Measurements from ENCODE around the gene ELL2. TPM values are rescaled to one million over a fixed set of nuclear protein-coding genes. Genes with fewer than 3 reads are reported as not detected.

The ELL2 gene
- total RNA-seq, 2 donors from 2014 or later = 26.9 to 38.2 TPM

GRCh38 chr5:95948631-95949030 is 13.0 kb downstream of the ELL2 start:
- Histone ChIP-seq H3K9me3 (no peaks in the 10 kb centered on the region), H3K27ac (no peak overlapping the region), H3K36me3 (no peaks in the 10 kb centered on the region), H3K9ac (ENCODE audit: low read depth in 2 of 2, low read length in 2 of 2) (no peak overlapping the region), H3K27me3 (no peaks in the 10 kb centered on the region), H3K4me1 (no peaks in the 10 kb centered on the region), H3K4me3 (no peak overlapping the region)
- no peak for TF ChIP-seq CTCF (IDR thresholded peaks at IDR 0.05)
- no peak for DNase-seq
- intact Hi-C loops (cut with DNase I) = no loop called here

- Histone ChIP-seq H3K36me3 (no peaks in the 10 kb centered on the region), H3K4me1 (no peaks in the 10 kb centered on the region), H3K9me3 (no peaks in the 10 kb centered on the region), H3K9ac (ENCODE audit: low read depth in 2 of 2, low read length in 2 of 2) (no peak overlapping the region), H3K27ac (no peak overlapping the region), H3K4me3 (no peak overlapping the region), H3K27me3 (no peaks in the 10 kb centered on the region)
- intact Hi-C loops (cut with DNase I) = no loop called here
- no peak for DNase-seq
- TF ChIP-seq CTCF (IDR thresholded peaks at IDR 0.05) = no peak
These were observed 15.2 kb downstream of the ELL2 start for GRCh38 chr5:95946451-95946850.

- Histone ChIP-seq H3K36me3 (no peaks in the 10 kb centered on the region), H3K27ac (no peak overlapping the region), H3K4me1 (no peaks in the 10 kb centered on the region), H3K4me3 (no peak overlapping the region), H3K9me3 (no peaks in the 10 kb centered on the region), H3K27me3 (no peaks in the 10 kb centered on the region), H3K9ac (ENCODE audit: low read depth in 2 of 2, low read length in 2 of 2) (no peak overlapping the region)
- intact Hi-C loops (cut with DNase I) = no loop called here
- no peak for TF ChIP-seq CTCF (IDR thresholded peaks at IDR 0.05)
- DNase-seq = no peak
These were observed 18.7 kb downstream of the ELL2 start for GRCh38 chr5:95942968-95943367.

GRCh38 chr5:95942414-95942813 is 19.2 kb downstream of the ELL2 start:
- H3K4me1 ChIP-seq = no peaks in the 10 kb centered on the region
- no peak for DNase-seq

GRCh38 chr5:95941756-95942155 is 19.9 kb downstream of the ELL2 start:
- intact Hi-C loops (cut with DNase I) = no loop called here
- no peaks in the 10 kb centered on the region for H3K4me1 ChIP-seq

More at GRCh38 chr5:95942414-95942813, 19.2 kb downstream of the ELL2 start:
- no peaks in the 10 kb centered on the region for H3K9me3 ChIP-seq
- no peaks in the 10 kb centered on the region for H3K36me3 ChIP-seq
- no peak overlapping the region for H3K9ac ChIP-seq (ENCODE audit: low read depth in 2 of 2, low read length in 2 of 2)
- no peak for TF ChIP-seq CTCF (IDR thresholded peaks at IDR 0.05)
- intact Hi-C loops (cut with DNase I) = no loop called here
- H3K27ac ChIP-seq = no peak overlapping the region
- no peak overlapping the region for H3K4me3 ChIP-seq
- H3K27me3 ChIP-seq = no peaks in the 10 kb centered on the region

More at GRCh38 chr5:95941756-95942155, 19.9 kb downstream of the ELL2 start:
- TF ChIP-seq CTCF (IDR thresholded peaks at IDR 0.05) = no peak
- Histone ChIP-seq H3K4me3 (no peak overlapping the region), H3K27me3 (no peaks in the 10 kb centered on the region), H3K27ac (no peak overlapping the region), H3K36me3 (no peaks in the 10 kb centered on the region), H3K9ac (ENCODE audit: low read depth in 2 of 2, low read length in 2 of 2) (no peak overlapping the region), H3K9me3 (no peaks in the 10 kb centered on the region)
- no peak for DNase-seq
